ENCODE measurements around the gene MVD.

GRCh38 chr16:88640039-88640495, 22.8 kb downstream of the MVD start:
- TF ChIP-seq, protein P1, sequence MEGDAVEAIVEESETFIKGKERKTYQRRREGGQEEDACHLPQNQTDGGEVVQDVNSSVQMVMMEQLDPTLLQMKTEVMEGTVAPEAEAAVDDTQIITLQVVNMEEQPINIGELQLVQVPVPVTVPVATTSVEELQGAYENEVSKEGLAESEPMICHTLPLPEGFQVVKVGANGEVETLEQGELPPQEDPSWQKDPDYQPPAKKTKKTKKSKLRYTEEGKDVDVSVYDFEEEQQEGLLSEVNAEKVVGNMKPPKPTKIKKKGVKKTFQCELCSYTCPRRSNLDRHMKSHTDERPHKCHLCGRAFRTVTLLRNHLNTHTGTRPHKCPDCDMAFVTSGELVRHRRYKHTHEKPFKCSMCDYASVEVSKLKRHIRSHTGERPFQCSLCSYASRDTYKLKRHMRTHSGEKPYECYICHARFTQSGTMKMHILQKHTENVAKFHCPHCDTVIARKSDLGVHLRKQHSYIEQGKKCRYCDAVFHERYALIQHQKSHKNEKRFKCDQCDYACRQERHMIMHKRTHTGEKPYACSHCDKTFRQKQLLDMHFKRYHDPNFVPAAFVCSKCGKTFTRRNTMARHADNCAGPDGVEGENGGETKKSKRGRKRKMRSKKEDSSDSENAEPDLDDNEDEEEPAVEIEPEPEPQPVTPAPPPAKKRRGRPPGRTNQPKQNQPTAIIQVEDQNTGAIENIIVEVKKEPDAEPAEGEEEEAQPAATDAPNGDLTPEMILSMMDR (IDR thresholded peaks at IDR 0.05) = no peak
- no peak for TF ChIP-seq POLR2AphosphoS5 (IDR thresholded peaks at IDR 0.05)
- no peak for TF ChIP-seq POLR2A (IDR thresholded peaks at IDR 0.05; ENCODE audit: low read depth)
- no peak for TF ChIP-seq EP300 (IDR thresholded peaks at IDR 0.05)
